Loucy (cell line): ENCODE results near the gene GSTA3.
"Not testable (repeated sequence)": the region's sequence is repeated elsewhere in the genome, so short reads cannot be mapped to it uniquely, and the experiment has no call there.

Experiments
- H2AFZ ChIP-seq: fragments of 200-600 bp; sonication (generic); 2 replicates; pipeline ENCODE4 v1.6.0; 2016; ENCODE audit warnings: antibody characterized with exemption, mild to moderate bottlenecking, low read length, moderate library complexity
- H3F3A ChIP-seq: fragments of 200-600 bp; 2 replicates; pipeline ENCODE4 v1.6.0; 2016; ENCODE audit warnings: antibody characterized with exemption, low read depth, mild to moderate bottlenecking
- H3K27me3 ChIP-seq: fragments of 200-600 bp; sonication (generic); 2 replicates; pipeline ENCODE4 v1.6.1; 2014; ENCODE audit warnings: low read length, mild to moderate bottlenecking; ENCODE audit not compliant: insufficient read depth, poor library complexity, severe bottlenecking
- H3K36me3 ChIP-seq: fragments of 200-600 bp; sonication (generic); 2 replicates; pipeline ENCODE4 v1.6.1; 2016; ENCODE audit warnings: low read length; ENCODE audit not compliant: insufficient read depth
- H3K4me1 ChIP-seq: fragments of 200-600 bp; sonication (generic); 2 replicates; pipeline ENCODE4 v1.5.1; 2014; ENCODE audit warnings: low read length, mild to moderate bottlenecking; ENCODE audit not compliant: insufficient read depth, poor library complexity, severe bottlenecking
- H3K4me2 ChIP-seq: fragments of 200-600 bp; sonication (generic); 2 replicates; pipeline ENCODE4 v1.6.0; 2014; ENCODE audit warnings: antibody characterized with exemption, low read length, low read depth, mild to moderate bottlenecking; ENCODE audit not compliant: poor library complexity, severe bottlenecking
- H3K4me3 ChIP-seq: fragments of 200-600 bp; sonication (generic); 2 replicates; pipeline ENCODE4 v1.5.1; 2014; ENCODE audit warnings: low read length, mild to moderate bottlenecking, mixed read lengths; ENCODE audit not compliant: poor library complexity, severe bottlenecking
- H3K79me2 ChIP-seq: fragments of 200-600 bp; sonication (generic); 2 replicates; pipeline ENCODE4 v1.6.1; 2014; ENCODE audit warnings: low read length; ENCODE audit not compliant: insufficient read depth
- H3K9ac ChIP-seq: fragments of 200-600 bp; sonication (generic); 2 replicates; pipeline ENCODE4 v1.6.0; 2014; ENCODE audit warnings: mild to moderate bottlenecking, low read depth, low read length, moderate library complexity; ENCODE audit not compliant: poor library complexity, severe bottlenecking
- H3K9me2 ChIP-seq: fragments of 200-600 bp; sonication (generic); replicated peaks from 2 replicates; pipeline ENCODE4 v1.6.1; 2016; ENCODE audit warnings: low read depth, low read length, mixed read lengths
- H3K9me3 ChIP-seq: fragments of 200-600 bp; sonication (generic); 2 replicates; pipeline ENCODE4 v1.6.1; 2014; ENCODE audit warnings: mild to moderate bottlenecking, antibody characterized with exemption, low read length, low read depth; ENCODE audit not compliant: insufficient read depth
- H4K20me1 ChIP-seq: fragments of 200-600 bp; sonication (generic); 2 replicates; pipeline ENCODE4 v1.6.0; 2014; ENCODE audit warnings: antibody characterized with exemption, low read length, mild to moderate bottlenecking; ENCODE audit not compliant: insufficient read depth, poor library complexity, severe bottlenecking
- EZH2phosphoT487 ChIP-seq: fragments of 200-600 bp; IDR thresholded peaks from 2 replicates; pipeline ENCODE4 v1.6.1; 2018; ENCODE audit warnings: antibody characterized with exemption, mild to moderate bottlenecking, moderate library complexity, borderline replicate concordance
- TF ChIP-seq, protein P1 (sequence below): fragments of 200-600 bp; sonication (generic); conservative IDR thresholded peaks from 2 replicates; pipeline ENCODE4 v1.5.1; 2014; ENCODE audit warnings: mild to moderate bottlenecking, antibody characterized with exemption, low read length

The GSTA3 gene

GRCh38 chr6:52953911-52954839, 44.7 kb upstream of the GSTA3 start:
- H3K79me2 ChIP-seq: no peaks in the 10 kb centered on the region
- no peaks in the 10 kb centered on the region for H3K4me1 ChIP-seq
- no peak for TF ChIP-seq EZH2phosphoT487
- TF ChIP-seq, protein P1, sequence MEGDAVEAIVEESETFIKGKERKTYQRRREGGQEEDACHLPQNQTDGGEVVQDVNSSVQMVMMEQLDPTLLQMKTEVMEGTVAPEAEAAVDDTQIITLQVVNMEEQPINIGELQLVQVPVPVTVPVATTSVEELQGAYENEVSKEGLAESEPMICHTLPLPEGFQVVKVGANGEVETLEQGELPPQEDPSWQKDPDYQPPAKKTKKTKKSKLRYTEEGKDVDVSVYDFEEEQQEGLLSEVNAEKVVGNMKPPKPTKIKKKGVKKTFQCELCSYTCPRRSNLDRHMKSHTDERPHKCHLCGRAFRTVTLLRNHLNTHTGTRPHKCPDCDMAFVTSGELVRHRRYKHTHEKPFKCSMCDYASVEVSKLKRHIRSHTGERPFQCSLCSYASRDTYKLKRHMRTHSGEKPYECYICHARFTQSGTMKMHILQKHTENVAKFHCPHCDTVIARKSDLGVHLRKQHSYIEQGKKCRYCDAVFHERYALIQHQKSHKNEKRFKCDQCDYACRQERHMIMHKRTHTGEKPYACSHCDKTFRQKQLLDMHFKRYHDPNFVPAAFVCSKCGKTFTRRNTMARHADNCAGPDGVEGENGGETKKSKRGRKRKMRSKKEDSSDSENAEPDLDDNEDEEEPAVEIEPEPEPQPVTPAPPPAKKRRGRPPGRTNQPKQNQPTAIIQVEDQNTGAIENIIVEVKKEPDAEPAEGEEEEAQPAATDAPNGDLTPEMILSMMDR: no peak
- H3K9me2 ChIP-seq: no peaks in the 10 kb centered on the region
- no peak overlapping the region for H3K4me2 ChIP-seq
- H3K9ac ChIP-seq: no peak overlapping the region
- no peaks in the 10 kb centered on the region for H3K9me3 ChIP-seq
- H3K27me3 ChIP-seq: no peaks in the 10 kb centered on the region
- no peaks in the 10 kb centered on the region for H3F3A ChIP-seq
- no peaks in the 10 kb centered on the region for H4K20me1 ChIP-seq
- no peak overlapping the region for H3K4me3 ChIP-seq
- H3K36me3 ChIP-seq: no peaks in the 10 kb centered on the region
- no peak overlapping the region for H2AFZ ChIP-seq

- H3K4me1 ChIP-seq: peaks cover 7% of the 10 kb centered on the region
- no peak overlapping the region for H3K9ac ChIP-seq
- no peaks in the 10 kb centered on the region for H3F3A ChIP-seq
- H3K36me3 ChIP-seq: no peaks in the 10 kb centered on the region
- H4K20me1 ChIP-seq: no peaks in the 10 kb centered on the region
- H3K27me3 ChIP-seq: no peaks in the 10 kb centered on the region
- H3K9me2 ChIP-seq: no peaks in the 10 kb centered on the region
- H3K4me2 ChIP-seq: peak overlapping the region; percentile 14
- H3K4me3 ChIP-seq: no peak overlapping the region
- H3K79me2 ChIP-seq: no peaks in the 10 kb centered on the region
- H3K9me3 ChIP-seq: no peaks in the 10 kb centered on the region
- H2AFZ ChIP-seq: no peak overlapping the region
- TF ChIP-seq EZH2phosphoT487: no peak
- TF ChIP-seq, protein P1: no peak
These were observed 36.8 kb upstream of the GSTA3 start for GRCh38 chr6:52946306-52946705.

- not testable (repeated sequence) for H3K4me2 ChIP-seq, H3K27me3 ChIP-seq, H3K36me3 ChIP-seq, H3F3A ChIP-seq, H3K9ac ChIP-seq, H3K9me3 ChIP-seq, H3K4me1 ChIP-seq, H3K79me2 ChIP-seq, H3K9me2 ChIP-seq, H4K20me1 ChIP-seq, H3K4me3 ChIP-seq, H2AFZ ChIP-seq
These were observed 33.3 kb upstream of the GSTA3 start for GRCh38 chr6:52942821-52943220.

DNA sequence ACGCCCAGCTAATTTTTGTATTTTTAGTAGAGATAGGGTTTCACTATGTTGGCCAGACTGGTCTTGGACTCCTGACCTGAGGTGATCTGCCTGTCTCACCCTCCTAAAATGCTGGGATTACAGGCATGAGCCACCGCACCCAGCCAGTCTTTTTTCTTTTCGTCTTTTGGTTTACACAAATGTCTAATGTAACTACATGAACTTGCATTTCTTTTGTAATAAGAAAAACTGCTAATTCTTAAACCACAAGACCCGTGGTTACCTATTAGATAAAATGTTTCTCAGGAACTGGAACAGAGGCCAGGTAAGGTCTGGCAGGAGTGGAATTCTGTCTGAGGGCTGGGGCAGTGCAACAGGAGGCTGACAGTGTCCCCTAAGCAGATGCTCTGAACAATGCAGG, 32.7 kb upstream of the GSTA3 start:
- no peaks in the 10 kb centered on the region for H4K20me1 ChIP-seq
- H3K4me1 ChIP-seq: peaks cover 7% of the 10 kb centered on the region
- H3F3A ChIP-seq: no peaks in the 10 kb centered on the region
- H3K4me2 ChIP-seq: no peak overlapping the region
- no peaks in the 10 kb centered on the region for H3K9me2 ChIP-seq
- H3K4me3 ChIP-seq: no peak overlapping the region
- TF ChIP-seq, protein P1: no peak
- no peak for TF ChIP-seq EZH2phosphoT487
- no peak overlapping the region for H3K9ac ChIP-seq
- no peaks in the 10 kb centered on the region for H3K9me3 ChIP-seq
- no peaks in the 10 kb centered on the region for H3K79me2 ChIP-seq
- no peak overlapping the region for H2AFZ ChIP-seq
- H3K27me3 ChIP-seq: no peaks in the 10 kb centered on the region
- no peaks in the 10 kb centered on the region for H3K36me3 ChIP-seq
